Endometrial microvascular endothelial cells (primary cell): Measurements from ENCODE around the gene CD226. TPM values are rescaled to one million over a fixed set of nuclear protein-coding genes. Genes with fewer than 3 reads are reported as not detected.
"Not testable (repeated sequence)": the region's sequence is repeated elsewhere in the genome, so short reads cannot be mapped to it uniquely, and the experiment has no call there.

ENCODE experiments used
- in situ Hi-C: cut with HindIII; loops from 2 replicates; pipeline ENCODE4 v1.10.0; 2017; ENCODE audit warnings: low sequenced_read_pairs, low pct_unique_long_range_greater_than_20kb; ENCODE audit errors: inconsistent ontology term
- total RNA-seq: library from RNA; depleted of rRNA; stranded (reverse); fragments of >200 nt; gene quantifications from one replicate; pipeline ENCODE4 v1.2.3, GENCODE V29; 2015; ENCODE audit errors: inconsistent ontology term

Gene CD226
- total RNA-seq, result not detected

- in situ Hi-C loops, result no loop called here
These were observed at the start of gene CD226 for GRCh38 chr18:69947361-69948133. CD226 (minus strand) TSS chr18:69947873; CDS start chr18:69947406, 467 bp downstream.

GRCh38 chr18:69996951-69997798 is 49.5 kb upstream of the CD226 start:
- in situ Hi-C loops, result no loop called here

GRCh38 chr18:69996417-69996816 is 48.7 kb upstream of the CD226 start:
- in situ Hi-C loops, result no loop called here

GRCh38 chr18:69995774-69996173 is 48.1 kb upstream of the CD226 start:
- in situ Hi-C loops, result no loop called here

- in situ Hi-C loops, result no loop called here
These were observed 45.1 kb upstream of the CD226 start for GRCh38 chr18:69992776-69993175.

GRCh38 chr18:69987870-69988269 is 40.2 kb upstream of the CD226 start:
- in situ Hi-C loops, result no loop called here

- in situ Hi-C loops, result no loop called here
These were observed 37.6 kb upstream of the CD226 start for GRCh38 chr18:69985239-69985638.

GRCh38 chr18:69982417-69982816 is 34.7 kb upstream of the CD226 start:
- in situ Hi-C loops, result no loop called here

- in situ Hi-C loops, result no loop called here
These were observed 34.3 kb upstream of the CD226 start for GRCh38 chr18:69981948-69982347.

GRCh38 chr18:69980982-69981804 is 33.5 kb upstream of the CD226 start:
- in situ Hi-C loops, result no loop called here

- in situ Hi-C loops, result no loop called here
These were observed 32.8 kb upstream of the CD226 start for GRCh38 chr18:69980509-69980908.

- in situ Hi-C loops, result no loop called here
These were observed 31.4 kb upstream of the CD226 start for GRCh38 chr18:69978732-69979715.

GRCh38 chr18:69975294-69975693 is 27.6 kb upstream of the CD226 start:
- in situ Hi-C loops, result not testable (repeated sequence)

- in situ Hi-C loops, result no loop called here
These were observed 26.7 kb upstream of the CD226 start for GRCh38 chr18:69974365-69974764.

- in situ Hi-C loops, result no loop called here
These were observed 21.8 kb upstream of the CD226 start for GRCh38 chr18:69969491-69969890.

GRCh38 chr18:69968039-69968438 is 20.4 kb upstream of the CD226 start:
- in situ Hi-C loops, result no loop called here

GRCh38 chr18:69963196-69963595 is 15.5 kb upstream of the CD226 start:
- in situ Hi-C loops, result no loop called here

GRCh38 chr18:69961718-69962117 is 14.0 kb upstream of the CD226 start:
- in situ Hi-C loops, result no loop called here
